ENCODE results near the gene AZI2. TPM values are rescaled to one million over a fixed set of nuclear protein-coding genes. Genes with fewer than 3 reads are reported as not detected.

The AZI2 gene
- total and polyA plus RNA-seq, 10 of the 15 experiments (the other 5 are each of a cell fraction or from before 2014, with no cell fraction given): 19.9 to 91.7 (median 35.5) TPM

- Histone ChIP-seq H3K9ac (ENCODE audit: control insufficient read depth, insufficient read depth, low read length) (no peak overlapping the region; the same call in 1 of the 2 replicates), H2AFZ (ENCODE audit: control insufficient read depth, low read depth, low read length) (no peak overlapping the region), H3K9me3 (replicated peaks; ENCODE audit: control insufficient read depth, insufficient read depth, low read length) (no peaks in the 10 kb centered on the region), H3K27me3 (replicated peaks in 1 of 2; ENCODE audit: control insufficient read depth in 2 of 2, insufficient read depth in 2 of 2, low read length in 1 of 2) (no peaks in the 10 kb centered on the region), H3K4me3 (no peak overlapping the region), H3K36me3 (ENCODE audit: control insufficient read depth in 2 of 2, insufficient read depth in 2 of 2, low read length in 1 of 2) (peaks cover 0 to 12% of the 10 kb centered on the region in 2 experiments; a peak in 2 of 4 replicates), H3K27ac (ENCODE audit: control insufficient read depth, insufficient read depth) (no peak overlapping the region), H3K4me2 (ENCODE audit: control insufficient read depth, insufficient read depth) (no peak overlapping the region), H4K20me1 (ENCODE audit: control insufficient read depth, insufficient read depth) (no peaks in the 10 kb centered on the region), H3K79me2 (ENCODE audit: control insufficient read depth, insufficient read depth, low read length) (no peaks in the 10 kb centered on the region), H3K4me1 (ENCODE audit: control insufficient read depth, insufficient read depth, low read length) (no peaks in the 10 kb centered on the region)
- FAIRE-seq (no peak), DNase-seq (ENCODE audit: low read depth, low spot score) (no peak), ATAC-seq (no peak)
- POLR2A ChIA-PET: interaction anchor here (0.6 to 1.0 kb wide), 2 partner anchors 70 to 77 kb away, joined by 4 to 5 read pairs; no protein-coding TSS in a partner anchor
- TF ChIP-seq YBX1 (IDR thresholded peaks at IDR 0.05): no peak
- no peak for TF ChIP-seq TCF3 (IDR thresholded peaks at IDR 0.05; ENCODE audit: borderline replicate concordance, insufficient read depth, low read depth, low read length)
- no peak for TF ChIP-seq ZBTB4 (CRISPR knock-in tag; IDR thresholded peaks at IDR 0.05)
- TF ChIP-seq ESRRA (IDR thresholded peaks at IDR 0.05; ENCODE audit: low read length): no peak
- no peak for TF ChIP-seq NFYB (IDR thresholded peaks at IDR 0.05; ENCODE audit: insufficient read depth, low read depth, low read length)
- TF ChIP-seq CREM (IDR thresholded peaks at IDR 0.05; ENCODE audit: low read depth): no peak
- no peak for TF ChIP-seq RBBP5 (conservative IDR thresholded peaks at IDR 0.05)
- no peak for TF ChIP-seq NBN (IDR thresholded peaks at IDR 0.05)
- TF ChIP-seq STAT3 (IDR thresholded peaks at IDR 0.05; ENCODE audit: low read depth, low read length): no peak
- no peak for TF ChIP-seq NKRF (conservative IDR thresholded peaks at IDR 0.05)
- no peak for TF ChIP-seq ELK1 (IDR thresholded peaks at IDR 0.05; ENCODE audit: low read depth, low read length)
- no peak for TF ChIP-seq RFX5 (IDR thresholded peaks at IDR 0.05; ENCODE audit: low read depth, low read length)
- TF ChIP-seq SMAD1 (IDR thresholded peaks at IDR 0.05; ENCODE audit: low read depth, partially characterized antibody): no peak
- TF ChIP-seq EZH2 (IDR thresholded peaks at IDR 0.05; ENCODE audit: borderline replicate concordance, control insufficient read depth, low read depth, low read length): no peak
- no peak for TF ChIP-seq ATF7 (IDR thresholded peaks at IDR 0.05; ENCODE audit: low read depth)
- no peak for TF ChIP-seq CBFB (IDR thresholded peaks at IDR 0.05; ENCODE audit: low read depth)
- no peak for TF ChIP-seq MYB (IDR thresholded peaks at IDR 0.05; ENCODE audit: borderline replicate concordance, low read depth, low read length)
- no peak for TF ChIP-seq ZBED1 (IDR thresholded peaks at IDR 0.05; ENCODE audit: borderline replicate concordance)
- in situ Hi-C loops (cut with MboI) (no loop called here), intact Hi-C loops (cut with micrococcal nuclease; ENCODE audit: unreplicated experiment) (no loop called here)
- BruUV-seq (replicated peaks): no TSS peak
- WGBS (ENCODE audit: insufficient coverage, insufficient replicate concordance, low lambda C conversion rate, missing lambda C conversion rate): 100% methylated on average over 1 of the region's 1 CpG
- RAD21 ChIA-PET (ENCODE audit: unreplicated experiment): interaction anchor here (1.0 to 2.7 kb wide), 10 partner anchors 12 to 611 kb away, joined by 3 to 21 read pairs (median 4); partner anchors contain the start of gene EOMES
- CTCF ChIA-PET: interaction anchor here (0.6 to 2.9 kb wide), 13 partner anchors 10 to 1154 kb away, joined by 3 to 9 read pairs (median 4); partner anchors contain the start of gene EOMES
- SMC1A ChIA-PET (ENCODE audit: uncharacterized antibody, unreplicated experiment): interaction anchor here (0.7 to 7.9 kb wide), 16 partner anchors 10 to 787 kb away, joined by 3 to 54 read pairs (median 6); partner anchors contain the start of gene EOMES
Measured at GRCh38 chr3:28322464-28322863, 26.2 kb downstream of the AZI2 start.

All from GM12878 (cell line).